Activated CD4-positive, alpha-beta T cell treated with anti-CD3 and anti-CD28 coated beads for 36 hours (primary cell): ENCODE data around the gene CSNK2A1. TPM values are rescaled to one million over a fixed set of nuclear protein-coding genes. Genes with fewer than 3 reads are reported as not detected.

Source experiments
- ATAC-seq: fragments of 200-7000 bp; cut with Tn5 transposase; one replicate; pipeline ENCODE4 v1.10.0; 2021; ENCODE audit warnings: mild to moderate bottlenecking, moderate library complexity
- CTCF ChIA-PET: fragments of 350-600 bp; sonication (Branson Sonifier 250); formaldehyde crosslinking; loops from one replicate; lab custom pipeline; 2021; ENCODE audit warnings: antibody characterized with exemption; lab: Charles Lee
- POLR2A ChIA-PET: fragments of 350-600 bp; sonication (Branson Sonifier 250); formaldehyde crosslinking; loops from one replicate; lab custom pipeline; 2021; ENCODE audit warnings: antibody characterized with exemption, inconsistent platforms; lab: Charles Lee
- DNase-seq: peaks from one replicate; pipeline ENCODE4 v3.0.0-alpha.2; 2020
- H3K27ac Mint-ChIP-seq: one replicate; pipeline ENCODE4 v1.8.0; 2021; ENCODE audit warnings: mixed read lengths
- H3K27me3 Mint-ChIP-seq: one replicate; pipeline ENCODE4 v1.8.0; 2021; ENCODE audit warnings: mixed read lengths
- H3K36me3 Mint-ChIP-seq: one replicate; pipeline ENCODE4 v1.8.0; 2021; ENCODE audit warnings: low read depth, mixed read lengths
- H3K4me1 Mint-ChIP-seq: one replicate; pipeline ENCODE4 v1.8.0; 2021; ENCODE audit warnings: mixed read lengths
- H3K4me3 Mint-ChIP-seq: one replicate; pipeline ENCODE4 v1.8.0; 2021; ENCODE audit warnings: mild to moderate bottlenecking, moderate library complexity, mixed read lengths
- H3K9me3 Mint-ChIP-seq: one replicate; pipeline ENCODE4 v1.8.0; 2021; ENCODE audit warnings: low read depth, mixed read lengths
- intact Hi-C, 2 experiments: fragments of 100-400 bp; cut with DNase I in 1 of 2; cut with micrococcal nuclease in 1 of 2; formaldehyde crosslinking; loops; one replicate each; pipeline versions ENCODE4 v1.14.2 to v1.15.1; 2022 to 2024; cut with DNase I, micrococcal nuclease
- total RNA-seq, 2 experiments: library from RNA; stranded (reverse); gene quantifications; one replicate each; pipeline ENCODE4 v1.2.3, GENCODE V29; 2021

The CSNK2A1 gene
- total RNA-seq, 2 experiments from 2014 or later: 179 to 254 TPM

GRCh38 chr20:562232-562897 lies 18.8 kb upstream of the CSNK2A1 start:
- ChIA-PET CTCF (interaction anchor here (0.6 to 1.9 kb wide), 14 partner anchors 10 to 178 kb away, joined by 3 to 15 read pairs (median 4); no protein-coding TSS in a partner anchor), POLR2A (no interaction called here)
- Mint-ChIP-seq H3K4me3 (no peak overlapping the region), H3K4me1 (no peaks in the 10 kb centered on the region), H3K27ac (no peak overlapping the region), H3K27me3 (peaks cover 3% of the 10 kb centered on the region), H3K9me3 (no peaks in the 10 kb centered on the region), H3K36me3 (no peaks in the 10 kb centered on the region)
- DNase-seq (no peak), ATAC-seq (no peak)
- intact Hi-C loops: loop anchor here in 1 of 2 experiments (5.0 kb wide), 1 partner anchor 175 kb away; no protein-coding TSS in a partner anchor

GRCh38 chr20:561437-562231 lies 18.0 kb upstream of the CSNK2A1 start:
- intact Hi-C loops: loop anchor here (1.0 to 5.0 kb wide), 5 partner anchors 84 to 178 kb away; no protein-coding TSS in a partner anchor
- Mint-ChIP-seq H3K27me3 (peaks cover 2% of the 10 kb centered on the region), H3K4me3 (no peak overlapping the region), H3K9me3 (no peaks in the 10 kb centered on the region), H3K36me3 (no peaks in the 10 kb centered on the region), H3K4me1 (no peaks in the 10 kb centered on the region), H3K27ac (no peak overlapping the region)
- ATAC-seq: peak; percentile 84
- ChIA-PET POLR2A (no interaction called here), CTCF (interaction anchor here (0.8 to 1.6 kb wide), 14 partner anchors 9 to 366 kb away, joined by 3 to 20 read pairs (median 4); no protein-coding TSS in a partner anchor)
- peak; percentile 76 for DNase-seq

GRCh38 chr20:560680-561079 lies 17.1 kb upstream of the CSNK2A1 start:
- POLR2A ChIA-PET: interaction anchor here (0.6 kb wide), 1 partner anchor 32 kb away, joined by 3 read pairs; no protein-coding TSS in a partner anchor
- H3K27ac Mint-ChIP-seq: no peak overlapping the region

GRCh38 chr20:558117-558516 lies 14.5 kb upstream of the CSNK2A1 start:
- no peak for DNase-seq
- H3K36me3 Mint-ChIP-seq: no peaks in the 10 kb centered on the region
- POLR2A ChIA-PET: no interaction called here
- H3K9me3 Mint-ChIP-seq: no peaks in the 10 kb centered on the region
- ATAC-seq: no peak
- intact Hi-C loops: no loop called here
- H3K4me3 Mint-ChIP-seq: no peak overlapping the region
- CTCF ChIA-PET: no interaction called here
- no peak overlapping the region for H3K27ac Mint-ChIP-seq
- H3K27me3 Mint-ChIP-seq: peaks cover 18% of the 10 kb centered on the region
- no peaks in the 10 kb centered on the region for H3K4me1 Mint-ChIP-seq

More at GRCh38 chr20:560680-561079, 17.1 kb upstream of the CSNK2A1 start:
- H3K4me1 Mint-ChIP-seq: no peaks in the 10 kb centered on the region
- peaks cover 5% of the 10 kb centered on the region for H3K27me3 Mint-ChIP-seq
- no peak overlapping the region for H3K4me3 Mint-ChIP-seq
- CTCF ChIA-PET: interaction anchor here (0.6 to 1.5 kb wide), 11 partner anchors 8 to 365 kb away, joined by 3 to 20 read pairs (median 3); no protein-coding TSS in a partner anchor
- intact Hi-C loops: loop anchor here (1.0 to 5.0 kb wide), 5 partner anchors 85 to 179 kb away; no protein-coding TSS in a partner anchor
- DNase-seq (no peak), ATAC-seq (no peak)
- no peaks in the 10 kb centered on the region for H3K36me3 Mint-ChIP-seq
- no peaks in the 10 kb centered on the region for H3K9me3 Mint-ChIP-seq

GRCh38 chr20:556984-557383 lies 13.4 kb upstream of the CSNK2A1 start:
- peaks cover 22% of the 10 kb centered on the region for H3K27me3 Mint-ChIP-seq
- ChIA-PET CTCF (interaction anchor here (0.5 kb wide), 1 partner anchor 110 kb away, joined by 4 read pairs; no protein-coding TSS in a partner anchor), POLR2A (no interaction called here)
- H3K9me3 Mint-ChIP-seq: no peaks in the 10 kb centered on the region
- ATAC-seq (no peak), DNase-seq (no peak)
- H3K27ac Mint-ChIP-seq: no peak overlapping the region
- no peaks in the 10 kb centered on the region for H3K36me3 Mint-ChIP-seq
- no peak overlapping the region for H3K4me3 Mint-ChIP-seq
- H3K4me1 Mint-ChIP-seq: no peaks in the 10 kb centered on the region
- intact Hi-C loops: no loop called here

- H3K9me3 Mint-ChIP-seq: no peaks in the 10 kb centered on the region
- no peak overlapping the region for H3K27ac Mint-ChIP-seq
- H3K27me3 Mint-ChIP-seq: peaks cover 25% of the 10 kb centered on the region
- DNase-seq (no peak), ATAC-seq (no peak)
- CTCF ChIA-PET: interaction anchor here (0.8 kb wide), 1 partner anchor 183 kb away, joined by 3 read pairs; no protein-coding TSS in a partner anchor
- no peaks in the 10 kb centered on the region for H3K4me1 Mint-ChIP-seq
- POLR2A ChIA-PET: no interaction called here
- H3K36me3 Mint-ChIP-seq: no peaks in the 10 kb centered on the region
- no peak overlapping the region for H3K4me3 Mint-ChIP-seq
- intact Hi-C loops: no loop called here
Observed at GRCh38 chr20:555976-556385, 12.4 kb upstream of the CSNK2A1 start.

- Mint-ChIP-seq H3K27ac (no peak overlapping the region), H3K36me3 (no peaks in the 10 kb centered on the region), H3K4me3 (no peak overlapping the region), H3K9me3 (no peaks in the 10 kb centered on the region), H3K4me1 (no peaks in the 10 kb centered on the region), H3K27me3 (peaks cover 26% of the 10 kb centered on the region)
- ChIA-PET POLR2A (no interaction called here), CTCF (interaction anchor here (0.7 to 1.3 kb wide), 2 partner anchors 10 to 33 kb away, joined by 3 to 4 read pairs; no protein-coding TSS in a partner anchor)
- DNase-seq (no peak), ATAC-seq (no peak)
- intact Hi-C loops: no loop called here
Observed at GRCh38 chr20:550611-551010, 7.0 kb upstream of the CSNK2A1 start.

- intact Hi-C loops: no loop called here
- ChIA-PET POLR2A (no interaction called here), CTCF (interaction anchor here (0.7 to 1.3 kb wide), 3 partner anchors 9 to 96 kb away, joined by 3 to 4 read pairs (median 3); no protein-coding TSS in a partner anchor)
- Mint-ChIP-seq H3K27me3 (peaks cover 22% of the 10 kb centered on the region), H3K4me1 (no peaks in the 10 kb centered on the region), H3K27ac (no peak overlapping the region), H3K4me3 (no peak overlapping the region), H3K9me3 (no peaks in the 10 kb centered on the region), H3K36me3 (no peaks in the 10 kb centered on the region)
- no peak for ATAC-seq
- DNase-seq: no peak
Observed at GRCh38 chr20:549722-550496, 6.3 kb upstream of the CSNK2A1 start.

GRCh38 chr20:548906-549305 lies 5.3 kb upstream of the CSNK2A1 start:
- no peak overlapping the region for H3K4me3 Mint-ChIP-seq
- CTCF ChIA-PET: interaction anchor here (0.6 to 1.0 kb wide), 6 partner anchors 9 to 461 kb away, joined by 3 read pairs; no protein-coding TSS in a partner anchor
- POLR2A ChIA-PET: no interaction called here
- H3K9me3 Mint-ChIP-seq: peaks cover 6% of the 10 kb centered on the region
- DNase-seq: no peak
- intact Hi-C loops: no loop called here
- H3K27ac Mint-ChIP-seq: no peak overlapping the region
- peaks cover 15% of the 10 kb centered on the region for H3K27me3 Mint-ChIP-seq
- peaks cover 9% of the 10 kb centered on the region for H3K4me1 Mint-ChIP-seq
- ATAC-seq: no peak
- H3K36me3 Mint-ChIP-seq: peaks cover 5% of the 10 kb centered on the region

GRCh38 chr20:547394-547793 lies 3.8 kb upstream of the CSNK2A1 start:
- H3K27me3 Mint-ChIP-seq: peaks cover 12% of the 10 kb centered on the region
- intact Hi-C loops: no loop called here
- H3K9me3 Mint-ChIP-seq: peaks cover 6% of the 10 kb centered on the region
- DNase-seq: no peak
- peaks cover 11% of the 10 kb centered on the region for H3K36me3 Mint-ChIP-seq
- H3K4me3 Mint-ChIP-seq: no peak overlapping the region
- POLR2A ChIA-PET: no interaction called here
- CTCF ChIA-PET: no interaction called here
- no peak overlapping the region for H3K27ac Mint-ChIP-seq
- H3K4me1 Mint-ChIP-seq: peaks cover 15% of the 10 kb centered on the region
- ATAC-seq: no peak
